ENCODE data around the gene HEATR1.
"Not testable (repeated sequence)": the region's sequence is repeated elsewhere in the genome, so short reads cannot be mapped to it uniquely, and the experiment has no call there.

HEATR1 gene

DNA sequence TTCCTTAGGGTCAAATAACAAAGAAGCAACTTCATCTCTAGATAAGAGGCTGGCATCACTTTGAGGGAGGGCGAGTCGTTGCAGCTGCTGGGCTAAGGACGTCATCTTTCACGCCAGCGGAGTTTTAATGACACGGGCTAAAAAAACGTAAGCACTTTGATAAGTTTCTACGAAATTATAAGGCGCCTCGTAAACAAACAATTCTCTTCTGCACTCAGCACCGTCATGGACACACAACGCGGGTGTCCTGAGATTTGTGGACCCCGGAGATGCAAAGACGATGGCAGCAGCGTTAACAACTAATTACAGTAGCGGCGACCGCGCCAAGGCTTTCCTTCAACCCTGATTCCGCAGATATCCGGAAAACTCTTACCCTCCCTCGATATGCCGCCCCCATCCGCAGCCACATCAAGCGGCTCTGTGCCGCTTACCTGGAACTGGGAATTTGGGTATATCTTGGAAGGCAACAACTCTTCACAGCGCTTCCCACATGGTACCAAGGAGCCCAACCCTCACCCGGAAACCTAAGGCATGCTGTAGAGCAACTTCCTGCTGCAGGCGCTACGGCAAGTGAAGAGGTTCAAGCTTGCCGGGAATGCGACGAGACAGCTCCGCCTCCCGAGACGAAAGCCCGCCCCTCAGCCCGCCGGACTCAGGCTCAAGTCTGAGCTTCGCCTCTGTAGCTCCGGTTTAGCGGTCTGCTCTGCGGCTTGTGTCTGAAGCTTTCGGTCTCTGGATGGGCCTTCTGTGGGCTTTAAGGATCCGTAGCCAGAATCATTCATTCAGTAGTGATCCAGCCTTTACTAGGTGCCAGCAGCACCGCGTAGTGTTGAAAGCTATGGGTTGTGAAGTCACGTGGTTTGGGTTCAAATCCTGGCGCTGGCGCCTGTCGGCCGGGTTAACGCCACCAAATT, at the start of gene HEATR1:
Gene HEATR1 (minus strand): TSS at position 526 of the 914 bp plus-strand sequence. CDS start 421 bp downstream, at position 105.
- DNase-seq, result peak; percentile 76

GRCh38 chr1:236645016-236645680, 40.8 kb upstream of the HEATR1 start:
- DNase-seq, result no peak

- DNase-seq, result no peak
Measured at GRCh38 chr1:236642763-236643162, 38.4 kb upstream of the HEATR1 start.

DNA sequence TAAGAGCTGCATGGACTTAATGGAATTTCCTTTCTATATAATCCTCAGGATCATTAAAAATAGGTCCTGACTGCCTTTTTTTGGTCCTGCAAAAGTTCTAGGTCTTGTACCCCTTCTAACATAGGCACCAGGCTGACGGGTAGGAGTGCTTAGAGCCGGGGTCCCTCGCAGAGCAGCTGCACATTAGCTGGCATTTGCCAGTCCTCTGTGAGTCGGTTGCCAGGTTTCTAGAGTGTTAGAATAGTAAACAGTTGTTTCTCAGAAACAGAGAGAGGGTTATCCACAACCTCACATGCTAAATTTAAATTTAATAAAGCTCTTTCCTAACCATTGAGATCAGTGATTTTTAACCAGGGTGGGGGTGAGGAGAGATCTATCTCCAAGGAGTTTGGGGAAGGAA, 35.4 kb upstream of the HEATR1 start:
- no peak for DNase-seq

GRCh38 chr1:236638945-236639344, 34.6 kb upstream of the HEATR1 start:
- no peak for DNase-seq

- DNase-seq, result no peak
Measured at GRCh38 chr1:236636017-236636416, 31.7 kb upstream of the HEATR1 start.

DNA sequence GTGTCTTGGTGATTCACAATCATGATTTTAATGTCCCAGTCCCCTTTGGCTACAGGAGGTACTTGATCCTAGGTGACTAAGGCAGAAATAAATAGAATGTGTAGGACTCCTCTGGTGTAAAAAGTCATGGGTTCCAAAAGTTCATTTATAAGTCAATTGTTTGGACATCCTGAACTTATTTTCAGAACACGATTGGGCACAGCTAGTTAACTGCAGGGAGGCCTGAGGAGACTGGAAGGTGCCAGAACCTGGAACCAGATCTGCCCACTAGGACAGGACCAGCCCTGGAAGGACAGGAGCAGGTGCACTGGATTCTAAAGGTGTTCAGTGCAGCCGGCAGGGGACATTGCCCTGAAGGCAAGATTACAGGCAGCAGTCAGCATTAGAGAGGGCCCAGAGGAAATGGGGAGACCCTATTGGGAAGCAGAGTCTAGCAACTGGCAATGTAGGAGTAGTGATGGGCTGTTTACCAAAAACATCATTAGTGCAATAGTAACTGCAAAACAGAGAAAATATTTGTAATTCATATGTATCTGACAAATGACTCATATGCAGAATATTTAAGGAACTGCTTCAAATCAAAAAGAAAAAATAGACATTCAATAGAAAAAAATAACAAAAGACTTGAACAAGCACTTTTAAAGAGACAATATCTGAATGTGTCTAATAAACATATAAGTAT, 23.6 kb upstream of the HEATR1 start:
- no peak for DNase-seq

GRCh38 chr1:236623371-236624166, 19.3 kb upstream of the HEATR1 start:
- DNase-seq, result no peak

DNA sequence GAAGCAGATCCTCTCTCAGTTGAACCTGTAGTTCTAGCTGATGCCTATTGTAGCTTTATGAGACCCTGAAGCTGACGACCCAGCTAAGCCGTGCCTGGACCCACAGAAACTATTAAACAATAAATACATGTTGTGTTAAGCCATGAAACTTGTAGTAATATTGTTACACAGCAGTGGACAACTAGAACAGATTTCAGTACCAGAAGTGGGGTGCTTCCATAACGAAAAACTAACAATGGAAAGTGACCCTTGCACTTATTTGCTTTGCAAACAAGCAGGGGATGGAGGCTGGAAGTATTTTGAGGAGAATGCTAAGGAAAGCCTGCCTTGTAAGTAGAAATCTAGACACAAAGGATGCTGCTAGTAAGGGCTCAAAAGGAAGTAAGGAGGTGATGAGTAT, 18.1 kb upstream of the HEATR1 start:
- DNase-seq, result no peak

DNA sequence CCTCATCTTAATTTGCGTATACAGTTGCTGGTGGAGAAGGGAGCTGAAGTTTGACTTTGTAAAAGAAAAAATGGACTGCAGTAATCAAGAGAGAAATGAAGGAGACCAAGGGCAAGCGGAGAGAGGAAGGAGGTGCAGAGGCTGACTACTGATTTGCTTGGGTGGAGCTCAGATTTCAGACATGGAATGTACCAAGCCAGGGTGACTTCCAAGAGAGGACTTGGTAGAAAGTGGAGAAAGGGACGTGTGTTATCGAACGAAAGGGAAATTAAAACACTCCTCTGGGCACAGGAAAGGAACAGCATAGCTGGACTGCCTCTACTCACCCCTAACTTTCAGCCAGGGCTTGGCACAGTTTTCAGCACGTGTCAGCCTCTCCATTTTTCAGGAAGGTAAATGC, 15.1 kb upstream of the HEATR1 start:
- no peak for DNase-seq

GRCh38 chr1:236618507-236618906, 14.2 kb upstream of the HEATR1 start:
- DNase-seq, result no peak

DNA sequence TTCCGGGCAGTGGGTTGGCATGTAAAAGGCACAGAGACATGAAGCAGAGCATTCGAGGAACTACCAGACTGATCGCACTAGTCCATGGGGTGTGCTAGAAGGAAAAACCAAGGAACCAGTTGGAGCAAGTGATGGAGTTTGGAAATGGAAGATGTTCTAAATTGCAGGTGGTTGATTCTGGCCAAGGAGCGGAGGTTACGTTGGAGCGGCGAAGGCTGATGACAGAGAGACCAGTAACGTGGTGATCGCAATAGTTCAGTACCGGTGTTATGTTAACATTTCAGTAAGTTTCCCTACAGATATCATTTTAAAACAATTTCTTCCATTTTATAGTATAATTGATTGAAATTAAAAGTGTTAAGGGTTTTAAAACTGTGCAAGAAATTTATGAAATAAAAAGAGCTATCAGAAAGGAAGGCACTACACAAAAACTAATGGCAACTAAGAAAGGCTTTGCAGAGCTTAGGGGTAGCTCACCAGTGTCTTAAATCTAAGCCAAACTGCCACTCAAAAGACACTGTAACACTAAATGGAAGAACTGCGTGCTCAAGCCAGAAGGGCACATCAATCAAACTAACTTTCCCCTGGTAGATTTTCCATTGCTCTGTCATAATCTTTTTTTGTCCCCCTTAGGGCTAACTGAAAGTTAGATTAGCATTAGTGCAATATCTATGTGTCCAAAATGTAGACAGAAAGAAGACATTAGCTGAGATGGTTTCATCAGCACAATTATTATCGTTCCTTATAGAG, 11.3 kb upstream of the HEATR1 start:
- DNase-seq, result no peak

DNA sequence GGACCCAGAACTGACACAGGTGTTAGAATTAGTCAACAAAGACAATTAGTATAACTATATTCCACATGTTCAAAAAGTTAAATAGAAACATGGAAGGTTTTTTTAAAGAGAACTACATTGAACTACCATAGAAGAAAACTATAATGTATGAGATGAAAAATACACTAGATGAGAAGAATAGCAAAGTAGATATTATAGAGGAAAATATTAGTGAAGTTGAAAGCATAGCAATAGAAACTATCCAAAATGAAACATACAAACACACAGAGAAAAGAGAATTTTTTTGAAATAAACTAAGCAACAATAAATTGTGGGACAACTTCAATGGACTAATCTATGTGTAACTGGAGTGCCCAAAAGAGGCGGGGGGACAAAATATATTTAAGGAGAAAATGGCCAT, 8.0 kb upstream of the HEATR1 start:
- no peak for DNase-seq

GRCh38 chr1:236608930-236609726, 4.8 kb upstream of the HEATR1 start:
- DNase-seq, result peak; percentile 13

GRCh38 chr1:236607597-236607996, 3.3 kb upstream of the HEATR1 start:
- not testable (repeated sequence) for DNase-seq

- no peak for DNase-seq
Measured at GRCh38 chr1:236604905-236605806, 840 bp upstream of the HEATR1 start.

DNA sequence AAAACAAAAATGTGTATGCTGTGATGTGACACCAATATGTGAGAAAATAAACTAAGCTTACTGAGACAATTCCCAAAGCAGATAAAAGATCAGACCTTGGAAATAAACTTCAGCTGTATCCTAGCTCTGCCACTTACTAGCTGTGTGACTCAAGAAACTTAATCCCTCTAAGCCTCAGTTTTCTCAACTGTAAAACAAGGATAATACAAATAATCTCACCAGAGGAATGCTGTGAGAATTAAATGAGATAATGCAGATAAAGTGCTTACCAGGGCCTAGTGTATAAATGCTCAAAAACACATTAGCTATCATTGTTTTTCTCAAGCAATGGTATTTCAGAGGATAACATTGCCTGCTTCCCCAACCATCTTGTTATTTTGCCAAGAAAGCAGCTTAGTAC, 2.1 kb downstream of the HEATR1 start:
- DNase-seq, result no peak

- no peak for DNase-seq
Measured at GRCh38 chr1:236590553-236591150, 13.7 kb downstream of the HEATR1 start.

DNA sequence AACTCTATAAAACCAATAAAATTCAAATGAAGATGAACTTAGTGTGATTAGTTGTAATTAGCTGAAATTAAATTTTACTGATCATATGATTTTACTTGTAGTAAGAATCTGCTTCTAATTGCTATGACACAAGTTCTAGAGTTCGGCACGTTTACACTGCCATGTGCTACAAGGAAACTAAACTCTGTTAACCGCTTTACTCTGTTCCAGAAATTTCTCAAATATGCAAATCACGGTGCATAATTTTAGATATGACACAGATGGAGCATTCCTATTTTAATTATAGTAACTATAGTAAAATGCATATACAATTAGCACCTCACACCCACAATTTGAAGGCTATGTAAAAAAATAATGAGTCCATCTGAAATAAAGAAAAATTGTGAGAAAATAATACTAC, 14.8 kb downstream of the HEATR1 start:
- DNase-seq, result no peak

- DNase-seq, result no peak
Measured at GRCh38 chr1:236581528-236581927, 22.8 kb downstream of the HEATR1 start.
